ENCODE measurements around the gene OLAH. TPM values are rescaled to one million over a fixed set of nuclear protein-coding genes. Genes with fewer than 3 reads are reported as not detected.

The OLAH gene
- total RNA-seq, 1 donor from 2014 or later, result 4.9 TPM

GRCh38 chr10:15112657-15113056 is 68.9 kb downstream of the OLAH start:
- no peak for DNase-seq (ENCODE audit: extremely low spot score in 2 of 2)
- Histone ChIP-seq H3K4me3 (no peak overlapping the region), H3K27me3 (no peaks in the 10 kb centered on the region), H3K9me3 (no peaks in the 10 kb centered on the region), H3K36me3 (peaks cover 0 to 40% of the 10 kb centered on the region in 2 donors), H3K4me1 (no peaks in the 10 kb centered on the region), H3K27ac (no peak overlapping the region)
- TF ChIP-seq POLR2AphosphoS5 (IDR thresholded peaks at IDR 0.05; ENCODE audit: insufficient read depth in 1 of 2, low read depth in 1 of 2), result no peak
- TF ChIP-seq POLR2A (IDR thresholded peaks at IDR 0.05), result no peak
- no peak for TF ChIP-seq CTCF (IDR thresholded peaks at IDR 0.05)
- intact Hi-C loops (cut with DNase I), result no loop called here

GRCh38 chr10:15113766-15114165 is 70.0 kb downstream of the OLAH start:
- Histone ChIP-seq H3K27me3 (no peaks in the 10 kb centered on the region), H3K27ac (no peak overlapping the region), H3K4me3 (no peak overlapping the region), H3K36me3 (peaks cover 0 to 37% of the 10 kb centered on the region in 2 donors), H3K9me3 (no peaks in the 10 kb centered on the region), H3K4me1 (no peaks in the 10 kb centered on the region)
- TF ChIP-seq POLR2AphosphoS5 (IDR thresholded peaks at IDR 0.05; ENCODE audit: insufficient read depth in 1 of 2, low read depth in 1 of 2) (no peak), POLR2A (IDR thresholded peaks at IDR 0.05) (no peak), CTCF (IDR thresholded peaks at IDR 0.05) (no peak)
- intact Hi-C loops (cut with DNase I), result no loop called here
- DNase-seq (ENCODE audit: extremely low spot score in 2 of 2), result no peak

GRCh38 chr10:15116225-15116624 is 72.5 kb downstream of the OLAH start:
- Histone ChIP-seq H3K4me3 (no peak overlapping the region), H3K9me3 (no peaks in the 10 kb centered on the region), H3K27ac (no peak overlapping the region), H3K36me3 (peaks cover 0 to 37% of the 10 kb centered on the region in 2 donors), H3K4me1 (no peaks in the 10 kb centered on the region), H3K27me3 (no peaks in the 10 kb centered on the region)
- DNase-seq (ENCODE audit: extremely low spot score in 2 of 2), result no peak
- intact Hi-C loops (cut with DNase I), result no loop called here
- TF ChIP-seq CTCF (IDR thresholded peaks at IDR 0.05) (no peak), POLR2AphosphoS5 (IDR thresholded peaks at IDR 0.05; ENCODE audit: insufficient read depth in 1 of 2, low read depth in 1 of 2) (no peak), POLR2A (IDR thresholded peaks at IDR 0.05) (no peak)

GRCh38 chr10:15118615-15119014 is 74.9 kb downstream of the OLAH start:
- H3K27ac ChIP-seq, result no peak overlapping the region
- no peak for TF ChIP-seq POLR2AphosphoS5 (IDR thresholded peaks at IDR 0.05; ENCODE audit: insufficient read depth in 1 of 2, low read depth in 1 of 2)
- TF ChIP-seq POLR2A (IDR thresholded peaks at IDR 0.05), result no peak
- TF ChIP-seq CTCF (IDR thresholded peaks at IDR 0.05), result no peak
- H3K27me3 ChIP-seq, result no peaks in the 10 kb centered on the region
- no peak for DNase-seq (ENCODE audit: extremely low spot score in 2 of 2)
- no peaks in the 10 kb centered on the region for H3K9me3 ChIP-seq
- no peak overlapping the region for H3K4me3 ChIP-seq
- no peaks in the 10 kb centered on the region for H3K4me1 ChIP-seq
- intact Hi-C loops (cut with DNase I), result no loop called here
- H3K36me3 ChIP-seq, result peaks cover 0 to 22% of the 10 kb centered on the region in 2 donors

GRCh38 chr10:15120523-15120922 is 76.8 kb downstream of the OLAH start:
- no peak for DNase-seq (ENCODE audit: extremely low spot score in 2 of 2)
- Histone ChIP-seq H3K4me1 (no peaks in the 10 kb centered on the region), H3K9me3 (no peaks in the 10 kb centered on the region), H3K27me3 (no peaks in the 10 kb centered on the region), H3K4me3 (no peak overlapping the region), H3K36me3 (peaks cover 0 to 28% of the 10 kb centered on the region in 2 donors), H3K27ac (no peak overlapping the region)
- no peak for TF ChIP-seq POLR2A (IDR thresholded peaks at IDR 0.05)
- TF ChIP-seq CTCF (IDR thresholded peaks at IDR 0.05), result no peak
- intact Hi-C loops (cut with DNase I), result no loop called here
